CD4-positive, alpha-beta T cell treated with Interleukin-10 for 1 hour (primary cell): ENCODE data around the gene SPNS2.

Experiments
- DNase-seq: peaks from one replicate; pipeline ENCODE4 v3.0.0-alpha.2; 2020

The SPNS2 gene

DNA sequence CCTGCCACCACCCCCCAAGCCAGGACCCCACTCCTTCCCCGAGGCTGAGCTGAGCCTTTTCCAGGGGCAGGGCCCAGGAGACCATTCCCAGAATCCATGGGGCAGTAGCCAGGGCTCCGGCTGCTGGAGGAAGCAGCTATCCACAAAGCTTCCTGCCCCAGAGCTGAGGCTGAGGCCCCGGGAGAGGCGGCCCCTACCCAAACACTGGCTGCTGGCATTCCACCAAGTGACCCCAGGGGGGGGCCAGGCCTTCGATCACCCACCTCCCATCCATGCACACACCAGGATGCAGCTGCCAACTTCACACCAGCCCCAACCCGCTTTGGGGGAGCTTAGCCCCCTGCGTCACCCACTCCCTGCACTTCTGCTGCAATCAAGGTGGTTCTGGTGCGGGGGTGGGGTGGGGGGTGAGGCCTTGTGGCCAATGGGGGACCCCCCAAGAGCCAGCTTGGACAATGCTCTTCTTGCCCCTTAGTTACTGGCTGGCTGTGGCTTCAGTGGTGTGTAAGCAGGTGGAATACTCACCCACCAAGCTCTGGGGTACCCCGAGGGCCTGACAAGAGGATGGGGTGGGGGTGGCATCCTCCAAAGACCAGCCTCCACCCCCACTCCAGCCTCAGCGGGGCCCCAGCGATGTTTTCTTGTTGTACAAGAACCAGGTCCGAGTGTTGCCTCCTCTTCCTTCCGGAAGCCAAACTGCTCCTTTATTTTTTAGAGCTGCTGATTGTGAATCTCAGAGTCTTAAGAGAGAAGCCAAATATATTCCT lies 39.7 kb downstream of the SPNS2 start:
- no peak for DNase-seq

DNA sequence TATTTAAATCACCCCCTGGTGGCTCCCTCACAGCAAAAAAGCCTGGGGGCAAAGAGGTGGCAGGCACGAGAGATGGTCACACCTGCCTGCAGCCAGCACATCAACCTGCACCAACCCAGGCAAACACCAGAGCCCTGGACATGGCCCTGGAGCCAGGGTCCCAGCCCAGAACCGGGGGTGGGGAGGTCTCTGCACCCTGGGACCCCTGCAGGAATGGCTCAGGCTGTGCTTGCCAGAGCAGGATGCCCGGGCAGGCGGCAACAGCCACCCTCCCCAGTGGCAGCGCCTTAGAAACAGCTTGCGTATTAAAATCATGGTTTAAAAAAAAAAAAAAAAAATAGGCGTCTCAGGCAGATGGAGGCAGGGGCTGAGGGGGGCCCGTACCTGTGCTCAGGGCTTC lies 40.3 kb downstream of the SPNS2 start:
- no peak for DNase-seq

DNA sequence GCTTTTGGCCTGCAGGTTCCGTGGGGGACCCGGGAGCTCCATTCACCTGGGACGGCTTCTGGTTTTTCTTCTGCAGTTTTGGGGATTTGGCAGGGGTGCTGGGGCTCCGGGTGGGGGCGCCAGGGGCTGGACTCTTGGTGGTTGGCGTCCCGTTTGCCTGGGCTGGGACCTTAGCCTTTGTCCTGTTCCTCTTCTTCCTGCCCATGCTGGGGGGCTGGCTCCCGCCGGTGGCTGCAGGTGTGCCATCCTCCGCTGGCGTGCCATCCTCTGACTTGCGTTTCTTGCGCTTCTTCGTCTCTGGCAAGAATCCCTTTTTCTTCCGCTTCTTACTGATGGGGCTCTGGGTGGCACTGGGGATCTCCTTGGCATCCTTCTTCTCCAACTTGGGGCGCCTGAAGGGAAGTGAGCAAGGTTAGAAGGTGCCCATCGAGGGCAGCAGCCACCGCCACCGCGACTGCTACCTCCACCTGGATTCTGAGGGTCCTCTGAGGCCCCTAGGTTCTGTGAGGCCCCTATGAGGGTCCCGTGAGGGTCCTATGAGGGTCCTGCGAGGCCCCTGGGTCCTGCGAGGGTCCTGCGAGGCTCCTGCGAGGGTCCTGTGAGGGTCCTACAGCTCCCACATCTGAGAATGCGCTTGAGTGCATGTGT lies 41.0 kb downstream of the SPNS2 start:
- no peak for DNase-seq

DNA sequence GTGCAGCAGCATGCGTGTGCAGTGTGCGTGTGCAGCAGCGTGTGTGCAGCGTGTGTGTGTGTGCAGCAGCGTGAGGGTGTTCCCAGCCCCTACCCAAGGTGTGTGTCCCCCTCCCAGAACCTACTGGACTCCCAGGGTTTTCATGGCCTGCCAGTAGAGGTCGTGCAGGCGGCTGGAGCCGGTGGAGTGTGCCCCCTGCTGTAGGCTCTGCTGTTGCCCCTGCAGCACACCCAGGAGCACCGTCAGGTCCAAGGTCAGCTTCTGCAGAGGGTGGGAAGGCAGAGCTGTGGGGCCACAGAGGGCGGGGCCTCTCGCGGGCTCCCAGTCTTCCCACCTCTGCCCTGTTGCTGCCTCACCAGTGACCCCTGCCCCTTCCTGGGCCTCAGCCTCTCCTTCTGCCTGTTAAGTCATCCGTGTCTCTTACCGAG lies 41.6 kb downstream of the SPNS2 start:
- DNase-seq: no peak

- no peak for DNase-seq
Measured at GRCh38 chr17:4540687-4541327, 42.1 kb downstream of the SPNS2 start.

DNA sequence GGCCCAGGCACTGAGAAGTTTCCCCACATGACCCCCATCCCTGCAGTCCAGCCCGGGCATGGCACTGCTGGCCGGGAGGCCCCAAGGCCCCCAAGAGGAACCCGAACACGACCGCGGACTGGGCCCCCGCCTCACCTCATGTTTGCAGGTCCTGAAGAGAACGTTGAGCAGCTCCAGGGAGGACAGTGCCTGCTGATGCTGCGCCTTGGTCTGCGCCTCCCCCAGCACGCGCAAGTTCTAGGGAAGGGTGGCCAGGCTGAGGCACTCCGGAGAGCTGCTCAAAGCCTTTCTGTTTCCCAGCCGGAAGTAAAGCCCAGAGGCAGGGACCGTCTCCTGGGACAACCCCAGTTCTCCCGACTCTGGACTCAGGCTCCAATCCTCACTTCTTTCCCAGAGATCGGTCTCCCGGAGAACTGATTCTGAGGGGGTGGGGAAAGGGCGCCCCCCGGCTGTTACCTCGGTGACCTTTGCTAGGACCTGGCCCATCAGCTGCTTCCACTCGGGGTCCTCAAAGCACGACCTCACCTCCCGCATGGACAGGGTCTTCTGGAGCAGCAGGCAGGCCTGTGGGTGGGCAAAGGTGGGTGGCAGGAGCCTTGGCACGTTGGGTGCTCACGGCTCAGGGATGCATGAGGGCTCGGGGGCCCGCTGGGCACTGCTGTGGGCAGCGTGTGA lies 42.8 kb downstream of the SPNS2 start:
- DNase-seq: no peak

DNA sequence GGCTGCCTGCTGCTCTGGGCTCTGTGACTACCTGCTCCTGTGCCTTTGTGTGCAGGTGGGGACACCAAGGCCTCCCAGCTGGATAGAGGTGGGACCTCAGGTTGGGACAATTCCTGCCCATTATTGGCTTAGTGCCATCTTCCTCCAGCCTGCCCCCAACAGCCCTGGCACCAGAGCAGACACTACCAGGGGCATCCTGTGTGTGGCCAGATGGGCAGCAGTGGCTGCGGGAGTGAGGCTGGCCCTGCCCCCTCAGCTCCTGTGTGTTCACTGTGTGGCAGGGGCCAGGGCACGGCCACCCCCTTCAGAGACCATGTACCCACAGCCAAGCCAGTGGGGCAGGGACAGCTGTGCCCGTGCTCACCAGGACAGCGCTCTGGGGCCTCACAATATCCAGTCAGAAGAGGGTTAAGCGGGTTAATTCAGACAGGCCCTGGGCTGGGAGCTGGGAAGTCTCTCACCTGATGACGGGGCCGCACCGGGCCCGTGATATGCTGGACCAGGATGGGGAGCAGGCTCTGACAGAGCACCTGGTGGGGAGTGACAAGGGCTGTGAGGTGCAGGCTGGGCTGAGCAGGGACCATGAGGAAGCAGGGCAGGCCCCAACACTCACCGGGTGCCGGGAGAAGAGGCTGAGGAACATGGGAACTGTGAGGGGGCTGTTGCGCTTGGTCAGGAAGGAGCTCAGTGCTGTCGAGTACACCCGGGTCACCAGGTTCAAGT lies 43.5 kb downstream of the SPNS2 start:
- no peak for DNase-seq

GRCh38 chr17:4542726-4543191 lies 44.1 kb downstream of the SPNS2 start:
- no peak for DNase-seq

DNA sequence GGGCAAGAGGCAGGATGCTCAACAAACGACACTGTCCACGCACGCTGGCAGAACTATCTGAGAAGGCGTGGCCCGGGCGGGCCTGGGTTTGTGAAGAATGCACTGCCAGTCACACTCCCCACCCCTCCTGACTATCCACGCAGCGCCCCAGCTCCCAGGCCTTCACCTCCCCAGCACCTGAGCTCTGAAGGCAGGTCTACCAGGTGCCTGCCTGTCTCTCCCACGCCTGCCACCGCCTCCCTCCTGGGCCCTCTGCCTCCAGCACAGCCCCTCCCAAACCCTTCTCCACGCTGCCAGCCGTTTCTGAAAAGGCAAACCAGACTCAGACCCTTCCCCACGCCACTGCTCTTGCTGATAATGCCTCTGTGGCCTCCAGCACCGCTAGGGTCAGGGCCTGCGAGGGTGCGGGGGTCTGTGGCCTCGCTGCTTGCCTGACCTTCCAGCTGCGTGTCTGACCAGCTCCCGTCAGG lies 44.9 kb downstream of the SPNS2 start:
- DNase-seq: no peak

GRCh38 chr17:4544135-4544950 lies 45.7 kb downstream of the SPNS2 start:
- no peak for DNase-seq

DNA sequence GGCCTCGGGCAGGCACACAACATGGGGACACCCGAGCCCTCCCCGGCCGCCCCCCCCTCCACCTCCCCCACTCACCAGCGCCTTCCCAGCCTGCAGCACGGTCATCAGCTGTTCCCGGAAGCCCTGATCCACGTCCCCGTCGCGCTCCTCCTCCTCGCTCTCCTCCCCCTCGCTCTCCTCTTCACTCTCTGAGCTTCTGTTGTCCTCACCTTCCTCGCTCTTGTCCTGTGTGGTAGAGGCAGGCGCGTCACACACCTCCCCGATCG lies 46.2 kb downstream of the SPNS2 start:
- no peak for DNase-seq

DNA sequence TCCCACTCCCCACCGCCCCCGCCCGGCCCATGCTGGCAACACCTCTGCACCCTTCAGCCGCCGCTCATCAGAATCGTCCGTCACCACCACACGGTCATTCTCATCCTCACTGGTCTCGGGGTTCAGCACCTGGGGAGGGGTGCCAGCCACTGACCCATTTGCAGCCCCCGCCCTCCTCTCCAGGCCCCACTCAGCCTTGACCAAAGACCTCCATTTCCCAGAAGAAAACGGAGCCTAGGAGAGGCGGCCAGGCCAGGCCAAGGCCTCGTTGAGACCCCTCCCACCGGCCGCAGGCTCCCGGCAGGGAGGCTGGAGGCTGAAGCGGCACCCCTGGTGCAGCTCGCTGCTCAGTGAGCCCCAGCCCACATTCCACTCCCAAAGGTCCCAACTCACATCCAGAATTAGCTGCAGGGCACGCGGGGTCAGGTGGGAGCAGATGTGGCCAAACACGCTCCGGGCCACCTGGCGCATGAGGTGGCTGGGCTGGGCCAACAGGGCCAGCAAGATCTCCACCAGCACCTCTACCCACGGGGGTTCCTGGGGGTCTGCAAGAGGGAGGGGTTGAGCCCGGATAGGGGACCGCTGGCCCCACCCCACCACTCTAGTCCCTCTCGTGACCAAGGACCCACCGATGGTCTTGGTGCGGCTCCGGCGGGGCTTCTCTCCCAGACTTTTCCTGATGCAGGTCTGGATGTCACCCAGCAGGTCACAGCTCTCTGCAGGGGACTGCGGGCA lies 46.7 kb downstream of the SPNS2 start:
- DNase-seq: no peak

DNA sequence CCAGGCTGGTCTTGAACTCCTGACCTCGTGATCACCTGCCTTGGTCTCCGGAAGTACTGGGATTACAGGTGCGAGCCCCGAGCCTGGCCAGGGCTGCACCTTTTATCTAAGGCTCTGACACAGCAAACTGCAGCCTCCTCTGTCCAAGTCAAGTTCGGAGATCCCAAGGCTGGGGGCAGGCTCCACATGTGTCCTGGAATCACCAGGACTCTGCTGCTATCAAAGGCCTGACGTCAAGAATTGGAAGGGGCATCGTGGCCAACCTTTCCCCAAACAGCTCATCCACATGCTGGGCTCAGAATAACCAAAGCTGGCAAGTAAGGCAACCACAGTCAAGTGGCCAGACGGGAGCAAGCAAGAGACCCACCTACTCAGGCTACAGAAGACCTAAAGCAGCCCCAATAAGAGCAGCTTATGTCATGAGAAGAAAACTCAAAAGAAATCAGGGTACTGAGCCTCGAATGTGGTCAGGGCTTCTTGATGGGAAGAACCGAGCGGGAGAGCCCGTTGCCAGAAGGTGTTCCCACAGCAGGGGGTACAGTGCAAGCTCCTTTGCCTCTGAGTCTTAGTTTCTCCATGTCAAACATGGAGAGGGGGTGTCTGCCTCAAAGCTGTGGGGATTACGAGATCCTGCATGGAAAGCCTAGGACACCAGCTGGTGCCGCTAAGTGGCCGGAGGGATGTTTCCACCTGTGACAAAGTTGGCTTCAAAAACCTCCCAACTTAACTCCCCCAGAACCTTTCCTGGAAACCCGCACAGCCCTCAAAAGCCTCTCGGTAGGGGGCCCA lies 48.6 kb downstream of the SPNS2 start:
- no peak for DNase-seq

DNA sequence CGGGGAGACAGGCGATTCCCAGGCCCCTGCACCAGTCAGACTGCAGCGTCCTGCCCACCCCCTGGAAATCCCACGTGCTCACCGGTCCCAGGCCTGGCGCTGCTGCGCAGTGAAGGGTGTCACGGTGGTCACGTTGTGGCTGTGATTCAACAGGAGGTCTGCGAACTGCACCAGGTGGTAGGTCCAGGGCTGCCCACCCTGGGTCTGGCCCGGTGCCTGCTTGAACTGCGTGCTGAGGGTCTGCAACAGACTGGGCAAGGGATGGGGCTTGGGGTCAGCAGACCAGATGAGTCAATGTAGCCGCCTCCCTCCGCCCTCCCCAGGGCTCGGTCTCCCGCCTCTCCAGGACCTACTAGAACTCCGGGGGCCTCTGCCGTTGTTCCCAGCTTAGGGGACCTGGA lies 49.4 kb downstream of the SPNS2 start:
- no peak for DNase-seq

- no peak for DNase-seq
Measured at GRCh38 chr17:4548721-4549531, 50.2 kb downstream of the SPNS2 start.

DNA sequence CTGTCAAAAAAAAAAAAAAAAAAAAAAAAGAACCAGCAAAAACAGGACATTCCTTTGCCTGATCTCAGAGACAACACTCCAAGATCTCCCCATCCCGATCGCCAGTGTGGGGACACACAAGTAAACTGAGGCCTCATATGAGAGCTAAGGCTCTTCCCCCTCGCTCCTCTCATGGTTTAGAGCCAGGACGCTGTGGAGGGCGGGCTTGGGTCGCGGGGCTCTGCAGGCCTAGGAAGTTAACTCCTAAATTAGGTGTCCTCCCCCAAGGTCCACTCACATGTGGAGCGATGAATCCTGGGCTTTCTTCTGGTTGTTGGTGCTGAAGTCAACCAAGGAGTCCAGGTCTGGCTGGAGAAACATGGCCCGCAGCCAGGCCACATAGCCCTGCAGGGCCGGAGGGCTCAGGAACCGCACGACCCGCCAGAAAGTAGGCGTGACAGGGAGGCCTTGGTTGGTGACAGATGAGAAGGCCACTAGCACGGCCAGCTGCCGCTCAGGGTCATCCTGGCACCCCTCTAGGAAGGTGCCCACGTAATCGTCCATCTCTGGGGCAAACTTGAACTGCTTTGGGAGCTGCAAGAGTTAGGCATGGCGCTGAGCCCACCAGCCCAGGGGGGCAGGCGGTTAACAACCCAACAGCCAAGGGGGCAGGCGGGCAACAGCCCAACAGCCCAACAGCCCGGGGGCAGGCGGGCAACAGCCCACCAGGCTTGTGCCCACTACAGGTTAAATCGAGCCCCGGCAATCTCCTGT lies 51.3 kb downstream of the SPNS2 start:
- no peak for DNase-seq

GRCh38 chr17:4550534-4551039 lies 51.9 kb downstream of the SPNS2 start:
- no peak for DNase-seq

DNA sequence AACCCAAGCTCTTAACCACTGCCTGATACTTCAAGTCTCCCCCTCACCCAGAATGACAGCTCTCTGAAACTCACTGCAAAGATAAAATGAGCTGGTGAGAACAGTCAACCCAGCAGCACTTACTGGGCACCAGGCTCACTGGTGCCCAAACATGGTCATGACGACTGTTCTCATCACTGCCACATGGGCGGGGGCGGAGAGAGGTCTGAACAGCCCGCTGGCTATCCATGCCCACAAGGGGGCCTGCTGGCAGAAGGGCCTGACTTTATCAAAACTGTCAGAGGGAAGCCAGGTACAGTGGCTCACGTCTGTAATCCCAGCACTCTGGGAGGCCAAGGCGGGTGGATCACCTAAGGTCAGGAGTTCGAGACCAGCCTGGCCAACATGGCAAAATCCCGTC lies 52.5 kb downstream of the SPNS2 start:
- no peak for DNase-seq
